ENCODE measurements around the gene COL18A1. TPM values are rescaled to one million over a fixed set of nuclear protein-coding genes. Genes with fewer than 3 reads are reported as not detected.

Gene COL18A1
- total RNA-seq, 1 donor from 2014 or later = 187 TPM

- no peak for DNase-seq (ENCODE audit: low read depth)
Measured at GRCh38 chr21:45475797-45476570, 71.0 kb downstream of the COL18A1 start.

GRCh38 chr21:45476582-45476981 is 71.6 kb downstream of the COL18A1 start:
- no peak for DNase-seq (ENCODE audit: low read depth)

- no peak for DNase-seq (ENCODE audit: low read depth)
Measured at GRCh38 chr21:45477176-45478114, 72.5 kb downstream of the COL18A1 start.

GRCh38 chr21:45478115-45478801 is 73.3 kb downstream of the COL18A1 start:
- DNase-seq (ENCODE audit: low read depth) = peak; percentile 48

GRCh38 chr21:45478816-45479669 is 74.1 kb downstream of the COL18A1 start:
- no peak for DNase-seq (ENCODE audit: low read depth)

GRCh38 chr21:45479691-45480675 is 75.0 kb downstream of the COL18A1 start:
- DNase-seq (ENCODE audit: low read depth) = no peak

GRCh38 chr21:45480701-45481500 is 75.9 kb downstream of the COL18A1 start:
- peak; percentile 46 for DNase-seq (ENCODE audit: low read depth)

- DNase-seq (ENCODE audit: low read depth) = no peak
Measured at GRCh38 chr21:45481566-45481965, 76.6 kb downstream of the COL18A1 start.

GRCh38 chr21:45481977-45482898 is 77.3 kb downstream of the COL18A1 start:
- no peak for DNase-seq (ENCODE audit: low read depth)

GRCh38 chr21:45482899-45483821 is 78.2 kb downstream of the COL18A1 start:
- peak; percentile 6 for DNase-seq (ENCODE audit: low read depth)

GRCh38 chr21:45484318-45484717 is 79.4 kb downstream of the COL18A1 start:
- DNase-seq (ENCODE audit: low read depth) = no peak

- DNase-seq (ENCODE audit: low read depth) = no peak
Measured at GRCh38 chr21:45485686-45486442, 80.9 kb downstream of the COL18A1 start.

- DNase-seq (ENCODE audit: low read depth) = no peak
Measured at GRCh38 chr21:45486443-45487160, 81.6 kb downstream of the COL18A1 start.

GRCh38 chr21:45487161-45487806 is 82.3 kb downstream of the COL18A1 start:
- DNase-seq (ENCODE audit: low read depth) = no peak
